K562 (cell line): ENCODE results near the gene ADAMTSL2. TPM values are rescaled to one million over a fixed set of nuclear protein-coding genes. Genes with fewer than 3 reads are reported as not detected.
A peak's percentile ranks its signal among the peaks of the same experiment; 100 is the strongest.

ENCODE experiments used
- BCOR ChIP-seq: fragments of 450-650 bp; IDR thresholded peaks from 2 replicates; pipeline ENCODE4 v1.6.1; 2016
- BRD9 ChIP-seq: fragments of 450-650 bp; IDR thresholded peaks from 2 replicates; pipeline ENCODE4 v1.6.1; 2018; ENCODE audit warnings: low read depth; ENCODE audit not compliant: partially characterized antibody
- CBX2 ChIP-seq: fragments of 200-600 bp; sonication (generic); IDR thresholded peaks from one replicate; pipeline ENCODE4 v1.6.1; 2012; ENCODE audit warnings: mild to moderate bottlenecking, low read length, inconsistent platforms; ENCODE audit not compliant: insufficient read depth, poor library complexity, severe bottlenecking
- CREBBP ChIP-seq: IDR thresholded peaks from one replicate; pipeline ENCODE4 v1.6.1; 2012; ENCODE audit warnings: low read depth, mild to moderate bottlenecking, control low read depth, inconsistent platforms, low read length
- FOXP1 ChIP-seq: sonication (generic); formaldehyde crosslinking; IDR thresholded peaks from 2 replicates; pipeline ENCODE4 v1.8.0; 2022; ENCODE audit warnings: mild to moderate bottlenecking, missing genetic modification reagents
- GATAD2A ChIP-seq: fragments of 450-650 bp; IDR thresholded peaks from 2 replicates; pipeline ENCODE4 v1.6.1; 2017
- HDAC3 ChIP-seq: fragments of 450-650 bp; IDR thresholded peaks from 2 replicates; pipeline ENCODE4 v1.6.1; 2018; ENCODE audit warnings: borderline replicate concordance, mild to moderate bottlenecking, moderate library complexity; ENCODE audit not compliant: partially characterized antibody
- HMG20A ChIP-seq: fragments of 450-650 bp; formaldehyde crosslinking; conservative IDR thresholded peaks from 2 replicates; pipeline ENCODE4 v1.4.0; 2020; ENCODE audit warnings: mild to moderate bottlenecking, mixed read lengths
- JUNB ChIP-seq: fragments of 450-650 bp; formaldehyde crosslinking; conservative IDR thresholded peaks from 2 replicates; pipeline ENCODE4 v1.4.0; 2020; ENCODE audit warnings: mild to moderate bottlenecking
- KLF1 ChIP-seq: fragments of 450-650 bp; IDR thresholded peaks from 2 replicates; pipeline ENCODE4 v1.6.1; 2016; ENCODE audit warnings: missing genetic modification characterization, missing compliant biosample characterization
- MTA1 ChIP-seq: fragments of 450-650 bp; IDR thresholded peaks from 2 replicates; pipeline ENCODE4 v1.6.1; 2017; ENCODE audit warnings: borderline replicate concordance
- NBN ChIP-seq: fragments of 450-650 bp; IDR thresholded peaks from 2 replicates; pipeline ENCODE4 v1.6.1; 2016; ENCODE audit warnings: low read depth, mild to moderate bottlenecking
- RFX5 ChIP-seq: IDR thresholded peaks from 2 replicates; pipeline ENCODE4 v1.6.1; 2011; ENCODE audit warnings: low read depth, mild to moderate bottlenecking, improper control_type of control experiment, low read length
- SMAD2 ChIP-seq: fragments of 150-350 bp; IDR thresholded peaks from 2 replicates; pipeline ENCODE4 v1.6.1; 2014; ENCODE audit warnings: low read depth, mild to moderate bottlenecking, low read length
- ZNF316 ChIP-seq: fragments of 450-650 bp; IDR thresholded peaks from 2 replicates; pipeline ENCODE4 v1.6.1; 2016
- ZNF384 ChIP-seq: IDR thresholded peaks from 2 replicates; pipeline ENCODE4 v1.6.1; 2012; ENCODE audit warnings: low read depth, low read length, improper control_type of control experiment
- ZNF518B ChIP-seq: fragments of 250-450 bp; sonication (Bioruptor Pico); IDR thresholded peaks from 2 replicates; pipeline ENCODE4 v1.5.0; 2021; ENCODE audit warnings: mild to moderate bottlenecking, moderate library complexity
- ZNF707 ChIP-seq: fragments of 250-450 bp; sonication (Bioruptor Pico); conservative IDR thresholded peaks from 2 replicates; pipeline ENCODE4 v1.8.0; 2022; ENCODE audit warnings: inconsistent platforms, mild to moderate bottlenecking, moderate library complexity
- ZNF79 ChIP-seq: fragments of 250-450 bp; sonication (Bioruptor Pico); IDR thresholded peaks from 2 replicates; pipeline ENCODE4 v1.4.0; 2020; ENCODE audit warnings: low read depth, mild to moderate bottlenecking, moderate library complexity
- polyA plus RNA-seq, 8 experiments: library from polyadenylated mRNA; depleted of rRNA in 4 of 8; stranded (reverse) in 5 of 8; unstranded in 3 of 8; fragments of >200 nt; fragmentation: Nextera tagmentation in 2 of 8; fragmentation: Illumina TruSeq in 1 of 8; extraction: Ambion mirVana in 2 of 8; extraction: Trizol in 1 of 8; gene quantifications; 2 replicates each; pipeline versions ENCODE4 v1.2.1 to v1.2.3, GENCODE V29; 2011 to 2014; ENCODE audit warnings: inconsistent platforms in 1 of 8, missing spikeins in 1 of 8
- total RNA-seq, 7 experiments: library from RNA; depleted of rRNA in 6 of 7; stranded (reverse); fragments of >200 nt in 6 of 7; fragmentation: Illumina TruSeq in 2 of 7; extraction: Trizol in 2 of 7; gene quantifications; 2 replicates each; pipeline versions ENCODE4 v1.2.1 to v1.2.3, GENCODE V29; 2011 to 2021; ENCODE audit warnings: low replicate concordance in 1 of 7
- TF ChIP-seq, protein P1 (sequence below): sonication (generic); formaldehyde crosslinking; IDR thresholded peaks from 2 replicates; pipeline ENCODE4 v1.8.1; 2023; ENCODE audit warnings: mild to moderate bottlenecking, missing genetic modification reagents
- TF ChIP-seq, protein P2 (sequence below): fragments of 250-450 bp; sonication (Bioruptor Pico); IDR thresholded peaks from 2 replicates; pipeline ENCODE4 v1.8.0; 2021; ENCODE audit warnings: moderate library complexity, mild to moderate bottlenecking, inconsistent platforms

ADAMTSL2 gene
- total and polyA plus RNA-seq, 9 of the 15 experiments (the other 6 are each of a cell fraction or from before 2014, with no cell fraction given), result 0.04 TPM; not detected in 8

- TF ChIP-seq KLF1 (tag), result no peak
- no peak for TF ChIP-seq JUNB (CRISPR knock-in tag)
- no peak for TF ChIP-seq HDAC3
- TF ChIP-seq, protein P1, sequence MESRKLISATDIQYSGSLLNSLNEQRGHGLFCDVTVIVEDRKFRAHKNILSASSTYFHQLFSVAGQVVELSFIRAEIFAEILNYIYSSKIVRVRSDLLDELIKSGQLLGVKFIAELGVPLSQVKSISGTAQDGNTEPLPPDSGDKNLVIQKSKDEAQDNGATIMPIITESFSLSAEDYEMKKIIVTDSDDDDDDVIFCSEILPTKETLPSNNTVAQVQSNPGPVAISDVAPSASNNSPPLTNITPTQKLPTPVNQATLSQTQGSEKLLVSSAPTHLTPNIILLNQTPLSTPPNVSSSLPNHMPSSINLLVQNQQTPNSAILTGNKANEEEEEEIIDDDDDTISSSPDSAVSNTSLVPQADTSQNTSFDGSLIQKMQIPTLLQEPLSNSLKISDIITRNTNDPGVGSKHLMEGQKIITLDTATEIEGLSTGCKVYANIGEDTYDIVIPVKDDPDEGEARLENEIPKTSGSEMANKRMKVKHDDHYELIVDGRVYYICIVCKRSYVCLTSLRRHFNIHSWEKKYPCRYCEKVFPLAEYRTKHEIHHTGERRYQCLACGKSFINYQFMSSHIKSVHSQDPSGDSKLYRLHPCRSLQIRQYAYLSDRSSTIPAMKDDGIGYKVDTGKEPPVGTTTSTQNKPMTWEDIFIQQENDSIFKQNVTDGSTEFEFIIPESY (CRISPR knock-in tag), result no peak
- no peak for TF ChIP-seq ZNF79 (CRISPR knock-in tag)
- no peak for TF ChIP-seq CBX2
- TF ChIP-seq ZNF316, result no peak
- TF ChIP-seq BCOR, result peak; percentile 23; the same call in 1 of the 2 replicates
- TF ChIP-seq, protein P2, sequence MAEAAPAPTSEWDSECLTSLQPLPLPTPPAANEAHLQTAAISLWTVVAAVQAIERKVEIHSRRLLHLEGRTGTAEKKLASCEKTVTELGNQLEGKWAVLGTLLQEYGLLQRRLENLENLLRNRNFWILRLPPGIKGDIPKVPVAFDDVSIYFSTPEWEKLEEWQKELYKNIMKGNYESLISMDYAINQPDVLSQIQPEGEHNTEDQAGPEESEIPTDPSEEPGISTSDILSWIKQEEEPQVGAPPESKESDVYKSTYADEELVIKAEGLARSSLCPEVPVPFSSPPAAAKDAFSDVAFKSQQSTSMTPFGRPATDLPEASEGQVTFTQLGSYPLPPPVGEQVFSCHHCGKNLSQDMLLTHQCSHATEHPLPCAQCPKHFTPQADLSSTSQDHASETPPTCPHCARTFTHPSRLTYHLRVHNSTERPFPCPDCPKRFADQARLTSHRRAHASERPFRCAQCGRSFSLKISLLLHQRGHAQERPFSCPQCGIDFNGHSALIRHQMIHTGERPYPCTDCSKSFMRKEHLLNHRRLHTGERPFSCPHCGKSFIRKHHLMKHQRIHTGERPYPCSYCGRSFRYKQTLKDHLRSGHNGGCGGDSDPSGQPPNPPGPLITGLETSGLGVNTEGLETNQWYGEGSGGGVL (CRISPR knock-in tag), result no peak
- TF ChIP-seq NBN, result 0 out of 2 replicates have a peak, but pooled peaks have one; percentile 49
- no peak for TF ChIP-seq GATAD2A
- no peak for TF ChIP-seq ZNF384
- no peak for TF ChIP-seq BRD9
- TF ChIP-seq FOXP1 (CRISPR knock-in tag), result no peak
- no peak for TF ChIP-seq HMG20A (CRISPR knock-in tag)
- no peak for TF ChIP-seq SMAD2
- TF ChIP-seq CREBBP, result no peak
- TF ChIP-seq MTA1, result no peak
- no peak for TF ChIP-seq ZNF518B (CRISPR knock-in tag)
- no peak for TF ChIP-seq RFX5
- TF ChIP-seq ZNF707, result no peak
These were observed 1.4 kb upstream of the ADAMTSL2 start (continued) for GRCh38 chr9:133532937-133533668.
